ENCODE measurements around the gene NPFFR1.

NPFFR1 gene

DNA sequence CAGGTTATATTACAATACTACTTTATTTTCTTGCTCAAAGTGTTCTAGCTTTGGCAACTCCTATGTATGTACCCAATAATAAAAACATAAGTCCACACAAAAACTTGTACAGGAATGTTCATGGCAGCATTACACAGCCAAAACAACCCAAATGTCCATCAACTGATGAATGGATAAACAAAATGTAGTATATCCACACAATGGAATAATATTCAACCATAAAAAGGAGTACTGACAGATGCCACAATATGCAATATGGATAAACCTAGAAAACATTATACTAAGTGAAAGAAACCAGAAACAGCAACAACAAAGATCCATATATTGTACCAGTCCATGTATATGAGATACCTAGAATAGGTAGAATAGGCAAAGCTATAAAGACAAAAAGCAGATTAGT is 71.5 kb downstream of the NPFFR1 start:
- no peaks in the 10 kb centered on the region for H3K27me3 ChIP-seq (ENCODE audit: insufficient read depth, poor library complexity, severe bottlenecking)

DNA sequence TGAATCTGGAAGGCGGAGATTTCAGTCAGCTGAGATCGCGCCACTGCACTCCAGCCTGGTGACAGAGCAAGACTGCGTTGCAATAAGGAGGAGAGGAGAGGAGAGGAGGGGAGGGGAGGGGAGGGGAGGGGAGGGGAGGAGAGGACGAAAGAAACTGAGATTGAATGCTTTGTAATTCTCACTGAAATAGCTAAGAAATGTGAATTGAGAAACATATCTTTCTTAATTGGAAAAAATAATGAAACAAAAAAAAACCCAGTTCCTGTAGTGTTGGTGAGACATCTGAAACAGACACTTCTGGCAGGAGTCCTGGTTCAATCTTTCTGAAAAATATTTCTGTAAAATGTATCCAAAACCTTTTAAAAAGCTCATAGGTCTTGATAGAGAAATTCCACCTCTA is 77.0 kb downstream of the NPFFR1 start:
- TF ChIP-seq, protein P1, sequence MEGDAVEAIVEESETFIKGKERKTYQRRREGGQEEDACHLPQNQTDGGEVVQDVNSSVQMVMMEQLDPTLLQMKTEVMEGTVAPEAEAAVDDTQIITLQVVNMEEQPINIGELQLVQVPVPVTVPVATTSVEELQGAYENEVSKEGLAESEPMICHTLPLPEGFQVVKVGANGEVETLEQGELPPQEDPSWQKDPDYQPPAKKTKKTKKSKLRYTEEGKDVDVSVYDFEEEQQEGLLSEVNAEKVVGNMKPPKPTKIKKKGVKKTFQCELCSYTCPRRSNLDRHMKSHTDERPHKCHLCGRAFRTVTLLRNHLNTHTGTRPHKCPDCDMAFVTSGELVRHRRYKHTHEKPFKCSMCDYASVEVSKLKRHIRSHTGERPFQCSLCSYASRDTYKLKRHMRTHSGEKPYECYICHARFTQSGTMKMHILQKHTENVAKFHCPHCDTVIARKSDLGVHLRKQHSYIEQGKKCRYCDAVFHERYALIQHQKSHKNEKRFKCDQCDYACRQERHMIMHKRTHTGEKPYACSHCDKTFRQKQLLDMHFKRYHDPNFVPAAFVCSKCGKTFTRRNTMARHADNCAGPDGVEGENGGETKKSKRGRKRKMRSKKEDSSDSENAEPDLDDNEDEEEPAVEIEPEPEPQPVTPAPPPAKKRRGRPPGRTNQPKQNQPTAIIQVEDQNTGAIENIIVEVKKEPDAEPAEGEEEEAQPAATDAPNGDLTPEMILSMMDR (IDR thresholded peaks at IDR 0.05; ENCODE audit: insufficient read depth, low read length): no peak
- TF ChIP-seq SPI1 (IDR thresholded peaks at IDR 0.05; ENCODE audit: borderline replicate concordance, low read depth) (no peak), GABPA (IDR thresholded peaks at IDR 0.05; ENCODE audit: low read depth) (no peak), POLR2AphosphoS5 (IDR thresholded peaks at IDR 0.05; ENCODE audit: low read depth) (no peak)
- TF ChIP-seq, protein P2, sequence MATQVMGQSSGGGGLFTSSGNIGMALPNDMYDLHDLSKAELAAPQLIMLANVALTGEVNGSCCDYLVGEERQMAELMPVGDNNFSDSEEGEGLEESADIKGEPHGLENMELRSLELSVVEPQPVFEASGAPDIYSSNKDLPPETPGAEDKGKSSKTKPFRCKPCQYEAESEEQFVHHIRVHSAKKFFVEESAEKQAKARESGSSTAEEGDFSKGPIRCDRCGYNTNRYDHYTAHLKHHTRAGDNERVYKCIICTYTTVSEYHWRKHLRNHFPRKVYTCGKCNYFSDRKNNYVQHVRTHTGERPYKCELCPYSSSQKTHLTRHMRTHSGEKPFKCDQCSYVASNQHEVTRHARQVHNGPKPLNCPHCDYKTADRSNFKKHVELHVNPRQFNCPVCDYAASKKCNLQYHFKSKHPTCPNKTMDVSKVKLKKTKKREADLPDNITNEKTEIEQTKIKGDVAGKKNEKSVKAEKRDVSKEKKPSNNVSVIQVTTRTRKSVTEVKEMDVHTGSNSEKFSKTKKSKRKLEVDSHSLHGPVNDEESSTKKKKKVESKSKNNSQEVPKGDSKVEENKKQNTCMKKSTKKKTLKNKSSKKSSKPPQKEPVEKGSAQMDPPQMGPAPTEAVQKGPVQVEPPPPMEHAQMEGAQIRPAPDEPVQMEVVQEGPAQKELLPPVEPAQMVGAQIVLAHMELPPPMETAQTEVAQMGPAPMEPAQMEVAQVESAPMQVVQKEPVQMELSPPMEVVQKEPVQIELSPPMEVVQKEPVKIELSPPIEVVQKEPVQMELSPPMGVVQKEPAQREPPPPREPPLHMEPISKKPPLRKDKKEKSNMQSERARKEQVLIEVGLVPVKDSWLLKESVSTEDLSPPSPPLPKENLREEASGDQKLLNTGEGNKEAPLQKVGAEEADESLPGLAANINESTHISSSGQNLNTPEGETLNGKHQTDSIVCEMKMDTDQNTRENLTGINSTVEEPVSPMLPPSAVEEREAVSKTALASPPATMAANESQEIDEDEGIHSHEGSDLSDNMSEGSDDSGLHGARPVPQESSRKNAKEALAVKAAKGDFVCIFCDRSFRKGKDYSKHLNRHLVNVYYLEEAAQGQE (IDR thresholded peaks at IDR 0.05; ENCODE audit: insufficient replicate concordance, low read depth): no peak
- H3K27ac ChIP-seq (replicated peaks): no peak overlapping the region
- DNase-seq (ENCODE audit: low read depth in 1 of 2, low spot score in 1 of 2): no peak
- no peaks in the 10 kb centered on the region for H3K27me3 ChIP-seq (ENCODE audit: insufficient read depth, poor library complexity, severe bottlenecking)
- H3K4me3 ChIP-seq (replicated peaks; ENCODE audit: insufficient read depth, low read length): no peak overlapping the region

More for the DNA sequence above, 71.5 kb downstream of the NPFFR1 start:
- TF ChIP-seq, protein P1 (IDR thresholded peaks at IDR 0.05; ENCODE audit: insufficient read depth, low read length): no peak
- no peak for TF ChIP-seq POLR2AphosphoS5 (IDR thresholded peaks at IDR 0.05; ENCODE audit: low read depth)
- TF ChIP-seq GABPA (IDR thresholded peaks at IDR 0.05; ENCODE audit: low read depth): no peak
- no peak for TF ChIP-seq SPI1 (IDR thresholded peaks at IDR 0.05; ENCODE audit: borderline replicate concordance, low read depth)
- TF ChIP-seq, protein P2 (IDR thresholded peaks at IDR 0.05; ENCODE audit: insufficient replicate concordance, low read depth): no peak
- Histone ChIP-seq H3K4me3 (replicated peaks; ENCODE audit: insufficient read depth, low read length) (no peak overlapping the region), H3K27ac (replicated peaks) (no peak overlapping the region)
- no peak for DNase-seq (ENCODE audit: low read depth in 1 of 2, low spot score in 1 of 2)

DNA sequence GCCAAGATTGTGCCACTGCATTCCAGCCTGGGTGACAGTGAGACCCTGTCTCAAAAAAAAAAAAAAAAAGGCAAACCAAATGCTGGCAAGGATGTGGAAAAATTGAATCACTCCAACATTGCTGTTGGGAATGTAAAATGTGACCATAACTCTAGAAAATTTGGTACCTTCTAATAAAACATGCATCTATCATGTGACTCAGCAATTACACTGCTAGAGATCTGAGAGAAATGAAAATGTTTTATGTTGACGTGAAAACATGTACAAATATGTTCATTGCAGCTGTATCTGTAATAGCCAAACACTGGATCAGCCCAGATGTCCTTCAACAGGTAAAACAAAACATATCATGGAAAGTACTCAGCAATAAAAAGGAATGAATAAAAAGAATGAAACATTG is 82.7 kb downstream of the NPFFR1 start:
- no peak for DNase-seq (ENCODE audit: low read depth in 1 of 2, low spot score in 1 of 2)
- no peak overlapping the region for H3K27ac ChIP-seq (replicated peaks)
- no peak overlapping the region for H3K4me3 ChIP-seq (replicated peaks; ENCODE audit: insufficient read depth, low read length)
- no peaks in the 10 kb centered on the region for H3K27me3 ChIP-seq (ENCODE audit: insufficient read depth, poor library complexity, severe bottlenecking)
- TF ChIP-seq, protein P1 (IDR thresholded peaks at IDR 0.05; ENCODE audit: insufficient read depth, low read length): no peak
- TF ChIP-seq, protein P2 (IDR thresholded peaks at IDR 0.05; ENCODE audit: insufficient replicate concordance, low read depth): no peak
- TF ChIP-seq SPI1 (IDR thresholded peaks at IDR 0.05; ENCODE audit: borderline replicate concordance, low read depth): no peak
- TF ChIP-seq POLR2AphosphoS5 (IDR thresholded peaks at IDR 0.05; ENCODE audit: low read depth): no peak
- no peak for TF ChIP-seq GABPA (IDR thresholded peaks at IDR 0.05; ENCODE audit: low read depth)
